ENCODE measurements around the gene PPM1K. TPM values are rescaled to one million over a fixed set of nuclear protein-coding genes. Genes with fewer than 3 reads are reported as not detected.
A peak's percentile ranks its signal among the peaks of the same experiment; 100 is the strongest.

The PPM1K gene
- total RNA-seq, 1 donor from 2014 or later = 37.7 TPM

GRCh38 chr4:88296413-88297211 lies 12.3 kb upstream of the PPM1K start:
- no peaks in the 10 kb centered on the region for H3K27me3 ChIP-seq
- H3K36me3 ChIP-seq = no peaks in the 10 kb centered on the region
- no peak overlapping the region for H3K4me3 ChIP-seq
- TF ChIP-seq CTCF (IDR thresholded peaks at IDR 0.05) = no peak
- H3K9me3 ChIP-seq = no peaks in the 10 kb centered on the region
- intact Hi-C loops (cut with DNase I) = no loop called here
- ATAC-seq = peak; percentile 9
- H3K4me1 ChIP-seq = no peaks in the 10 kb centered on the region
- no peak for DNase-seq
- no peak overlapping the region for H3K27ac ChIP-seq

GRCh38 chr4:88295656-88296055 lies 11.3 kb upstream of the PPM1K start:
- Histone ChIP-seq H3K27ac (no peak overlapping the region), H3K36me3 (no peaks in the 10 kb centered on the region), H3K4me3 (no peak overlapping the region), H3K9me3 (no peaks in the 10 kb centered on the region), H3K27me3 (no peaks in the 10 kb centered on the region), H3K4me1 (no peaks in the 10 kb centered on the region)
- TF ChIP-seq CTCF (IDR thresholded peaks at IDR 0.05) = no peak
- ATAC-seq = peak; percentile 24
- intact Hi-C loops (cut with DNase I) = no loop called here
- no peak for DNase-seq

GRCh38 chr4:88291003-88291402 lies 6.6 kb upstream of the PPM1K start:
- Histone ChIP-seq H3K27ac (peak overlapping the region; percentile 56), H3K36me3 (no peaks in the 10 kb centered on the region), H3K9me3 (no peaks in the 10 kb centered on the region), H3K27me3 (no peaks in the 10 kb centered on the region), H3K4me1 (no peaks in the 10 kb centered on the region), H3K4me3 (no peak overlapping the region)
- ATAC-seq = no peak
- intact Hi-C loops (cut with DNase I) = no loop called here
- no peak for DNase-seq
- TF ChIP-seq CTCF (IDR thresholded peaks at IDR 0.05) = no peak

- Histone ChIP-seq H3K4me3 (no peak overlapping the region), H3K27me3 (no peaks in the 10 kb centered on the region), H3K36me3 (no peaks in the 10 kb centered on the region), H3K27ac (peak overlapping the region; percentile 32), H3K4me1 (peaks cover 17% of the 10 kb centered on the region), H3K9me3 (no peaks in the 10 kb centered on the region)
- no peak for TF ChIP-seq CTCF (IDR thresholded peaks at IDR 0.05)
- intact Hi-C loops (cut with DNase I) = no loop called here
- no peak for ATAC-seq
- DNase-seq = no peak
These were observed 2.5 kb upstream of the PPM1K start for GRCh38 chr4:88286897-88287296.

- no peaks in the 10 kb centered on the region for H3K36me3 ChIP-seq
- peaks cover 26% of the 10 kb centered on the region for H3K4me1 ChIP-seq
- intact Hi-C loops (cut with DNase I) = no loop called here
These were observed 883 bp upstream of the PPM1K start for GRCh38 chr4:88285235-88285653.

More at GRCh38 chr4:88285235-88285653, 883 bp upstream of the PPM1K start:
- H3K27me3 ChIP-seq = no peaks in the 10 kb centered on the region
- no peaks in the 10 kb centered on the region for H3K9me3 ChIP-seq
- ATAC-seq (no peak), DNase-seq (no peak)
- H3K27ac ChIP-seq = peak overlapping the region; percentile 78
- no peak for TF ChIP-seq CTCF (IDR thresholded peaks at IDR 0.05)
- peak overlapping the region; percentile 78 for H3K4me3 ChIP-seq

Data from upper lobe of right lung (tissue), 1 donor.